ENCODE data around the gene TMEM138. TPM values are rescaled to one million over a fixed set of nuclear protein-coding genes. Genes with fewer than 3 reads are reported as not detected.
"Not testable (repeated sequence)": the region's sequence is repeated elsewhere in the genome, so short reads cannot be mapped to it uniquely, and the experiment has no call there.

Gene TMEM138
- total and polyA plus RNA-seq, 2 of the 13 experiments (the other 11 are each of a cell fraction or from before 2014, with no cell fraction given) = 43.5 to 61.0 TPM

DNA sequence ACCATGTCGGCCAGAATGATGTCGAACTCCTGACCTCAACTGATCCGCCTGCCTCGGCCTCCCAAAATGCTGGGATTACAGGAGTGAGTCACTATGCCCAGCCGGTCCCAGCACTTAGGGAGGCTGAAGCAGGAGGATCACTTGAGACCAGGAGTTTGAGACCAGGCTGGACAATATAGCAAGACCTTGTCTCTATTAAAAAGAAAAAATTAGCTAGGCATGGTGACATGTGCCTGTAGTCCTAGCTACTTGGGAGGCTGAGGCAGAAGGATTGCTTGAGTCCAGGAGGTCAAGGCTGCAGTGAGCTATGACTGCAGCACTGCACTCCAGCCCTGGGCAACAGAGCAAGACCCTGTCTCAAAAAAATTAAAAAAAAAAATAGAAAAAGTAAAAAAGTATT is 21.7 kb downstream of the TMEM138 start:
- ChIA-PET POLR2A (interaction anchor here (1.4 to 4.9 kb wide), 3 partner anchors 22 to 90 kb away, joined by 5 to 49 read pairs (median 8); partner anchors contain the start of genes CYB561A3, TMEM138 and VWCE), CTCF (ENCODE audit: low intra/inter-chr PET ratio, low total read pairs) (interaction anchor here (0.6 to 2.5 kb wide), 3 partner anchors 44 to 48 kb away, joined by 3 to 69 read pairs (median 5); no protein-coding TSS in a partner anchor)
- intact Hi-C loops (cut with micrococcal nuclease; ENCODE audit: unreplicated experiment) = loop anchor here (10.0 kb wide), 1 partner anchor 129 kb away; no protein-coding TSS in a partner anchor
- H3K36me3 ChIP-seq (replicated peaks in 1 of 2; ENCODE audit: control insufficient read depth in 1 of 2, insufficient read depth in 2 of 2, low read length in 2 of 2); H3K4me3 ChIP-seq (replicated peaks in 1 of 3; ENCODE audit: insufficient read depth in 1 of 3, low read depth in 2 of 3, low read length in 3 of 3); H3K4me2 ChIP-seq (ENCODE audit: low read depth, low read length); FAIRE-seq; H3K27me3 ChIP-seq (ENCODE audit: control insufficient read depth in 1 of 2, insufficient read depth in 2 of 2, low read length in 2 of 2); H3K79me2 ChIP-seq (ENCODE audit: insufficient read depth, low read length); in situ Hi-C loops (cut with HindIII; ENCODE audit: extremely low pct_ligation_motif_present, low pct_unique_long_range_greater_than_20kb); H3K9ac ChIP-seq (ENCODE audit: insufficient read depth, low read depth, low read length); ATAC-seq; BruUV-seq (replicated peaks); H3K27ac ChIP-seq (ENCODE audit: extremely low read length, insufficient read depth, low read length); DNase-seq (ENCODE audit: low spot score); H3K9me3 ChIP-seq (ENCODE audit: low read length); H4K20me1 ChIP-seq (ENCODE audit: insufficient read depth, low read length); H2AFZ ChIP-seq (ENCODE audit: low read length): not testable (repeated sequence)
- peaks cover 13% of the 10 kb centered on the region for H3K4me1 ChIP-seq (ENCODE audit: insufficient read depth, low read length)
- 93% methylated on average over 5 of the region's 5 CpGs for WGBS (ENCODE audit: low lambda C conversion rate)

DNA sequence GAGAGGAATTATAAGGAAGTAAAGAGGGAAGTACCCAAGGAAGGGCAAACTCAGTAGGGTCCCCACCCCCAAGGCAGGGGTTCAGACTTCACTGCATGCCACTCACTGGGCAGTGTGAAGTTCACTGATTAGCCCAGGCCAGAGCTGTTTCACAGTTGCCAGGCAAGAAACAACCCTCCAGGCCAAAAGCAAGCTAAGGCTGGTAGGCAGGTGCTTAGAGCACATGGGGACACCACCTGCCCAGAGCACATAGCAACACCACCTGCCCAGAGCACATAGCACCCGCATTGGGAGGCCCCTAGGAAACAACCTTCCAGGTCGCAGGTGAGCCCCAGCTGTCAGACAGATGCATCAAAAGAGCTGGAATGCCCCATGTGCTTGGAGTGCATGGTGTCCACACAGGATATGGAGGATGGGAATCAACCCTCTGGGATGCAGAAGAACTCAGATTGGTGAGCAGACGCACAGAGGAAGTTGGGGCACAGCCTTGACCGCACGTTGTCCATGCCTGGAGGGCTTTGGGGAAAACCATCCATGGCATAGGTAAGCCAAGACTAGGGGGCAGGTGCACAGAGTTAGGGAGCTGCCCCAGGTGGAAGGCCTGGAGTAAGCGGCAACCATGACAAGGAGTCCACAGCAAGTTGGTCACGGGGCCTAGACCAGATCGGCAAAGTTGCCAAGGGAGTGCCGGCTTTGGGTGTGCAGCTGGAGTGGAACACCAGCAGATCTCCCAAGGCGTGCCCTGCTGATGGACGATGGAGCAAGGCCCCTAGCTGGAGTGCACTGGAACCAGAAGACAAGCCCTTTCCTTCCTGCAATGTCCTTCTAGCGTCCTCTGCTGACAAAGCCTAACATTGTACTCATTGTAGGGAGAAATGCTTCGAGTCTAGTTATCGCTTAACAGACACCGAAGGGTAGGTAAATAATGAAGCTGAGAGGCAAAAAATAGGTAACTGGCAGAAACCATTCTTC is 22.4 kb downstream of the TMEM138 start:
- peaks cover 9% of the 10 kb centered on the region for H3K4me1 ChIP-seq (ENCODE audit: insufficient read depth, low read length)
- ChIA-PET POLR2A (interaction anchor here (1.0 to 4.9 kb wide), 5 partner anchors 15 to 90 kb away, joined by 3 to 49 read pairs (median 8); partner anchors contain the start of genes CYB561A3, TMEM138 and VWCE), CTCF (ENCODE audit: low intra/inter-chr PET ratio, low total read pairs) (interaction anchor here (0.6 to 2.5 kb wide), 4 partner anchors 44 to 130 kb away, joined by 3 to 69 read pairs (median 5); no protein-coding TSS in a partner anchor)
- WGBS (ENCODE audit: low lambda C conversion rate) = 88% methylated on average over 12 of the region's 15 CpGs
- no peak overlapping the region for H2AFZ ChIP-seq (ENCODE audit: low read length)
- H3K27me3 ChIP-seq (ENCODE audit: control insufficient read depth in 1 of 2, insufficient read depth in 2 of 2, low read length in 2 of 2) = no peaks in the 10 kb centered on the region
- no peaks in the 10 kb centered on the region for H4K20me1 ChIP-seq (ENCODE audit: insufficient read depth, low read length)
- peaks cover 1% of the 10 kb centered on the region for H3K9me3 ChIP-seq (ENCODE audit: low read length)
- H3K9ac ChIP-seq (ENCODE audit: insufficient read depth, low read depth, low read length) = no peak overlapping the region
- ATAC-seq = peak; percentile 82
- H3K36me3 ChIP-seq (replicated peaks in 1 of 2; ENCODE audit: control insufficient read depth in 1 of 2, insufficient read depth in 2 of 2, low read length in 2 of 2) = no peaks in the 10 kb centered on the region
- FAIRE-seq = peak; percentile 8
- in situ Hi-C loops (cut with HindIII; ENCODE audit: extremely low pct_ligation_motif_present, low pct_unique_long_range_greater_than_20kb) (loop anchor here (5.0 kb wide), 1 partner anchor 47 kb away; no protein-coding TSS in a partner anchor), intact Hi-C loops (cut with micrococcal nuclease; ENCODE audit: unreplicated experiment) (loop anchor here (1.0 to 10.0 kb wide), 3 partner anchors 48 to 130 kb away; no protein-coding TSS in a partner anchor)
- no peak overlapping the region for H3K4me2 ChIP-seq (ENCODE audit: low read depth, low read length)
- peak; percentile 39 for DNase-seq (ENCODE audit: low spot score)
- no peak overlapping the region for H3K4me3 ChIP-seq (replicated peaks in 1 of 3; ENCODE audit: insufficient read depth in 1 of 3, low read depth in 2 of 3, low read length in 3 of 3)
- H3K79me2 ChIP-seq (ENCODE audit: insufficient read depth, low read length) = no peaks in the 10 kb centered on the region
- no TSS peak for BruUV-seq (replicated peaks)
- no peak overlapping the region for H3K27ac ChIP-seq (ENCODE audit: extremely low read length, insufficient read depth, low read length)
- TF ChIP-seq, protein P1, sequence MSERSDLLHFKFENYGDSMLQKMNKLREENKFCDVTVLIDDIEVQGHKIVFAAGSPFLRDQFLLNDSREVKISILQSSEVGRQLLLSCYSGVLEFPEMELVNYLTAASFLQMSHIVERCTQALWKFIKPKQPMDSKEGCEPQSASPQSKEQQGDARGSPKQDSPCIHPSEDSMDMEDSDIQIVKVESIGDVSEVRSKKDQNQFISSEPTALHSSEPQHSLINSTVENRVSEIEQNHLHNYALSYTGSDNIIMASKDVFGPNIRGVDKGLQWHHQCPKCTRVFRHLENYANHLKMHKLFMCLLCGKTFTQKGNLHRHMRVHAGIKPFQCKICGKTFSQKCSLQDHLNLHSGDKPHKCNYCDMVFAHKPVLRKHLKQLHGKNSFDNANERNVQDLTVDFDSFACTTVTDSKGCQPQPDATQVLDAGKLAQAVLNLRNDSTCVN (CRISPR knock-in tag; IDR thresholded peaks at IDR 0.05; ENCODE audit: borderline replicate concordance) = no peak
- no peak for TF ChIP-seq EZH2 (conservative IDR thresholded peaks at IDR 0.05; ENCODE audit: low read depth, low read length)
- TF ChIP-seq ZNF136 (CRISPR knock-in tag; IDR thresholded peaks at IDR 0.05; ENCODE audit: low read depth) = no peak
- TF ChIP-seq, protein P2, sequence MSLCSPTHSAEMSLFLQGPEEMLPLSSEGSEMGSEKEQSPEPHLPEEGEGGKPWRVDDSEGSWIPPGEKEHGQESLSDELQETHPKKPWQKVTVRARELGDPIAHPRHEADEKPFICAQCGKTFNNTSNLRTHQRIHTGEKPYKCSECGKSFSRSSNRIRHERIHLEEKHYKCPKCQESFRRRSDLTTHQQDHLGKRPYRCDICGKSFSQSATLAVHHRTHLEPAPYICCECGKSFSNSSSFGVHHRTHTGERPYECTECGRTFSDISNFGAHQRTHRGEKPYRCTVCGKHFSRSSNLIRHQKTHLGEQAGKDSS (CRISPR knock-in tag; IDR thresholded peaks at IDR 0.05; ENCODE audit: borderline replicate concordance, low read depth) = peak; percentile 31; the same call in 1 of the 2 replicates
- no peak for TF ChIP-seq ZNF777 (CRISPR knock-in tag; IDR thresholded peaks at IDR 0.05)
- 0 out of 2 replicates have a peak, but pooled peaks have one; percentile 40 for TF ChIP-seq CENPT (CRISPR knock-in tag; IDR thresholded peaks at IDR 0.05; ENCODE audit: low read depth)
- no peak for TF ChIP-seq PRMT3 (CRISPR knock-in tag; IDR thresholded peaks at IDR 0.05; ENCODE audit: borderline replicate concordance, low read depth)
- TF ChIP-seq SMC3 (IDR thresholded peaks at IDR 0.05; ENCODE audit: low read length) = peak; percentile 51; the same call in 1 of the 2 replicates
- TF ChIP-seq, protein P3, sequence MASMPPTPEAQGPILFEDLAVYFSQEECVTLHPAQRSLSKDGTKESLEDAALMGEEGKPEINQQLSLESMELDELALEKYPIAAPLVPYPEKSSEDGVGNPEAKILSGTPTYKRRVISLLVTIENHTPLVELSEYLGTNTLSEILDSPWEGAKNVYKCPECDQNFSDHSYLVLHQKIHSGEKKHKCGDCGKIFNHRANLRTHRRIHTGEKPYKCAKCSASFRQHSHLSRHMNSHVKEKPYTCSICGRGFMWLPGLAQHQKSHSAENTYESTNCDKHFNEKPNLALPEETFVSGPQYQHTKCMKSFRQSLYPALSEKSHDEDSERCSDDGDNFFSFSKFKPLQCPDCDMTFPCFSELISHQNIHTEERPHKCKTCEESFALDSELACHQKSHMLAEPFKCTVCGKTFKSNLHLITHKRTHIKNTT (CRISPR knock-in tag; IDR thresholded peaks at IDR 0.05) = no peak
